Head of caudate nucleus (tissue), 42 donors: ENCODE results near the gene S100A6.
"Not testable (repeated sequence)": the region's sequence is repeated elsewhere in the genome, so short reads cannot be mapped to it uniquely, and the experiment has no call there.

Experiments used
- DNase-seq, 42 donors: peaks; one replicate each; pipeline versions ENCODE4 v3.0.0 to v3.0.0-alpha.2; 2020 to 2021; ENCODE audit warnings: mixed read lengths in 7 of 42
- intact Hi-C: fragments of 100-400 bp; cut with DNase I; formaldehyde crosslinking; loops from one replicate; pipeline ENCODE4 v1.15.0; 2022

The S100A6 gene

DNA sequence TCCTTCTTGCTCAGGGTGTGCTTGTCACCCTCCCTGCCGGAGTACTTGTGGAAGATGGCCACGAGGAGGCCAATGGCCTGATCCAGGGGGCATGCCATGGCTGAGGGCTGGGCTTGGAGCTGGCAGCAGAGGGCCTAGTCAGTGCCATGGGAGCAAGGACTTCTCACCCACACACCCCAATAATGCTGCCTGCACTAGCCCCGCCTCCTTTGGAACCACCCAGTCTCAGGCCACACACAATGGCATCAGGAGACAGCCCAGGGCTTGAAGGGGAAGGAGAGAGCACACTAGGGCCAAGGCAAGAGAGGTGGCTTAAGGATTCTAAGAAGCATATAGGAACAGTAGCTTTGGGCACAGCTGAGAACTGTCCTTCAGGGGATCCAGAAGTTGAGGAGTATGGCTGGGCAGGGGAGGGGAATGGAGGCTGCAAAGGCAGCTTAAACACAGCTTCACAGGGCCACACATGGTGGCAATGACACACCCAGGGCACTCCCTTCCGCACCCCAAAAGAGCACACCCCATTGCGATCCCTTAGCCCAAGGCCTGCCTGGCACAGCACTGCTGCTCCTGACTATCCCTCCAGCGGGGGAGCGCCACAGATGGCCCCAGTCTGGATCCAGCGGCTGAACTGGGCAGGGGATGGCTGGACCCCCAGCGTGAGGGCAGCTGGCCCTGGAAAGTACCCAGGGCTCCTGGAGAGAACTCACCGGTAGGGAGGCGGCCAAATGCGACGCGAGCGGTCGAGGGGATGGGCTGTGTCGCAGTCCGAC, at the start of gene S100A6:
Gene S100A6 (minus strand): TSS at position 750 of the 770 bp plus-strand sequence. CDS start 652 bp downstream, at position 98.
- peak in 25 of 42 donors; percentile 9 to 64 (median 35) for DNase-seq
- intact Hi-C loops, result no loop called here

DNA sequence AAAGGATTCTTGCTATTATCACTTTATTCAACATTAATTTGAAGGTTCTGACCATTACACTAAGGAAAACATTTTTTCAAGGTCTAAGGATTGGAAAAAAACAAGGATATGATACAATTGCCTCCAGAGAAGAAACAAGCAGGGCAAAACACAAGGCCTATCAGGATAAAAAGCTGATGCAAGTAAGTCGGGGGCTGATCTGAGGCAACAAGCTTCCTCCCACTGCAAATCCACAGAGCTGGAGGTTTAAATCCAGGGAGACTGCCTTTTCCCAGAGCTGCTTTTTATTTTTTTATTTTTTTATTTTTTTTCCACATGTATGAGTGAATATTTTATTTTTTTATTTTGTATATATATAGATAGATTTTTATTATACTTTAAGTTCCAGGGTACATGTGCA, 49.2 kb upstream of the S100A6 start:
- peak in 1 of 42 donors; percentile 56 for DNase-seq
- intact Hi-C loops, result no loop called here

DNA sequence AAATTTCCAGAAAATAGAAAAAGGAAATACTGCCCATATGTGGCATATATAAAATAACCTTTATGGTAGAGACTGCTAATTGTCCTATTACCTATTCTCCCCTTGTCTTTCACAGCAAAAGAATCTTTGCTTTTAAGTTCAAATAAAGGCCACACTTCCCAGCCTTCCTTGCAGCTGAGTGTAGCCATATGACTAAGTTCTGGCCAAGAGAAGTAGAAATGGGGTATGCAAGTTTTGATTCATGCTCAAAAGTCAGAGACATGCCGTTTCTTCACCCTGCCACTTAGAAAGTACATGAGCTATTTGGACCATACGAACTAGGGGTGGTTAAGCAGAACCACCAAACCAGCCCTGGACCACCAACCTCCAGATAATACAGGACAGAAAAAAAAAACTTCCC, 48.2 kb upstream of the S100A6 start:
- intact Hi-C loops, result no loop called here
- no peak for DNase-seq

DNA sequence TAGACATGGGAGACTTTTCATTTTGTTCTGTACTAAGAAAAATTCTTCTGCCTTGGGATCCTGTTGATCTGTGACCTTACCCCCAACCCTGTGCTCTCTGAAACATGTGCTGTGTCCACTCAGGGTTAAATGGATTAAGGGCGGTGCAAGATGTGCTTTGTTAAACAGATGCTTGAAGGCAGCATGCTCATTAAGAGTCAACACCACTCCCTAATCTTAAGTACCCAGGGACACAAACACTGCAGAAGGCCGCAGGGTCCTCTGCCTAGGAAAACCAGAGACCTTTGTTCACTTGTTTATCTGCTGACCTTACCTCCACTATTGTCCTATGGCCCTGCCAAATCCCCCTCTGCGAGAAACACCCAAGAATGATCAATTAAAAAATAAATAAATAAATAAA, 47.7 kb upstream of the S100A6 start:
- DNase-seq, intact Hi-C loops: not testable (repeated sequence)

DNA sequence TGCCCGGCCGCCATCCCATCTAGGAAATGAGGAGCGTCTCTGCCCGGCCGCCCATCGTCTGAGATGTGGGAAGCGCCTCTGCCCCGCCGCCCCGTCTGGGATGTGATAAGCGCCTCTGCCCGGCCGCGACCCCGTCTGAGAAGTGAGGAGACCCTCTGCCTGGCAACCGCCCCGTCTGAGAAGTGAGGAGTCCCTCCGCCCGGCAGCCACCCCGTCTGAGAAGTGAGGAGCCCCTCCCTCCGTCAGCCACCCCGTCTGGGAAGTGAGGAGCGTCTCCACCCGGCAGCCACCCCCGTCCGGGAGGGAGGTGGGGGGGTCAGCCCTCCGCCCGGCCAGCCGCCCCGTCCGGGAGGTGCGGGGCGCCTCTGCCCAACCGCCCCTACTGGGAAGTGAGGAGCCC, 47.0 kb upstream of the S100A6 start:
- intact Hi-C loops, DNase-seq: not testable (repeated sequence)

DNA sequence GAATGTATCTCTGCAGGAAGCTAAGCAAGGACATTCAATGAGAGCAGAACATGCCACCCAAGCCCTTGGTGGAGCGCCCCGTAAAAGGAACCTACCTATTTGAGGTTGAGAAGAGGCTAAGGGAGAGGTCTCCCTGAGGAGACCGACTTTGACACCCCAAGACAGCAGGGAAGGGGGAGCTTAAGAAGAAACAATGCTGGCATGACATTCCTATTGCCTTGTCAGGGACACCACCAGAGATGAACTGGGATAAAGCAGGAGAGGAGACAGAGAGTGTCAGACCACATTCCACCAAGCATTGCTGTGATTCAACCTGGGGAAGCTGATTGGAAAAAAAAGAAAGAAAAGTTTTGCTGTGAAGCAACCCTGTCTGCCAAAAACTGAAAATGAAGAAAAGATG, 43.1 kb upstream of the S100A6 start:
- DNase-seq, result no peak
- intact Hi-C loops, result no loop called here

DNA sequence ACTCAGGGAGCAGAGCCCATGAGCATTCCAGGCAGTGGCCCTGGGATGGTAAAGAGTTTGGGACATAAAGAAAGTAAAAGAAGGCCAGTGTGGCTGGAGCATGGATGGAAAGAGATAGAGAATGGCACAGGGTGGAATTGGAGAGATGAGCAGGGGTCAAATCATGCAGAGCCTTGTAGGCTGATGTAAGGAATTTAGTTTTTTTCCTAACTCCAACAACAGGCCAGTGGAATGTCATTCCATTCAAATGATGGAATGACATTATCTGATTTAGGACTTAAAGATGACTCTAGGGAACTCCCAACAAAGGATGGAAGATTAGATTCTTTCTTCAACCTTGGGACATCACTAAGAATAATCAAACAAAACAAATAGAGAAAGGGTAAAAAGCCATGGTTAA, 42.7 kb upstream of the S100A6 start:
- intact Hi-C loops, result no loop called here
- no peak for DNase-seq

DNA sequence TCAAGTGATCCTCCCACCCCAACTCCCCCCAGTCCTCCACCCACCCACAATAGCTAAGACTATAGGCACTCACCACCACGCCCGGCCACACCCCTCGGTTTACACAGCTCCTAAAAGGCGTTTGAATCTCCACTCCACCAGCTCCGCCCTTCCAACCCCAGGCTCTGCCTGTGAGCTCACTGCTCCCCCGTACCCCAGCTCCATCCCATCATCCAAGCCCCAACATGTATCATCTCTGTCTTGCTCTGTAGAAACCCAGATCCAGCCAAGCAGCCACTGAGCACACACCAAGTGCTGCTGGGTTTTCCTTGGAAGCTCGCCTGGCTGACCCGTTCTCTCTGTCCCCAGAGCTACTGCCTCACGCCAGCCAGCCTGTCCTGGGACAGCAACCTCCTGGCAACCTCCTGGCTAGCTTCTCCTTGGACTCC, 41.8 kb upstream of the S100A6 start:
- peak in 20 of 42 donors; percentile 11 to 68 (median 45) for DNase-seq
- intact Hi-C loops, result loop anchor here (2.0 kb wide), 1 partner anchor 51 kb away; the partner anchor contains the start of gene S100A1

DNA sequence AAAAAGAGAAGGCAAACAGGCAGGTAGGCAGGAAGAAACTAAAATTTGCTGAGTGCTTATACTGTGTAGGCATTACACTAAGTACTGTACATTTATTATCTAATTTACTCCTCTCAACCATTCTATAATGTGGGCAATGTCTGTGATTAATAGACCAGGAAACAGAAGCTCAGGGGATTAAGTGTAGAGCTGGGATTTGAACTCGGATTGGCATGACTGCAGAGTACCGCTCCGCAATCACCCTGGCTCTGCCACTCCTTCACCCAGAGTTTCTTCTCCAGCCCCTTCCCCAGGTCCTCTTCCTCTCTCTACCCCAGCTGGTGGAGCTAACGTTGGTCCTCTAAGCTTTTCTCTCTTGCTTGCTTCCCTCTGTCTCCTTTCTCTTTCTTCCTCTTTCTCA, 41.3 kb upstream of the S100A6 start:
- intact Hi-C loops, result loop anchor here (2.0 kb wide), 1 partner anchor 52 kb away; the partner anchor contains the start of gene S100A1
- no peak for DNase-seq

DNA sequence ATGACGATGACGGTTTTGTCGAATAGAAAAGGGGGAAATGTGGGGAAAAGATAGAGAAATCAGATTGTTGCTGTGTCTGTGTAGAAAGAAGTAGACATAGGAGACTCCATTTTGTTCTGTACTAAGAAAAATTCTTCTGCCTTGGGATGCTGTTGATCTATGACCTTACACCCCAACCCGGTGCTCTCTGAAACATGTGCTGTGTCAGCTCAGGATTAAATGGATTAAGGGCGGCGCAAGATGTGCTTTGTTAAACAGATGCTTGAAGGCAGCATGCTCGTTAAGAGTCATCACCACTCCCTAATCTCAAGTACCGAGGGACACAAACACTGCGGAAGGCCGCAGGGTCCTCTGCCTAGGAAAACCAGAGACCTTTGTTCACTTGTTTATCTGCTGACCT, 39.7 kb upstream of the S100A6 start:
- DNase-seq, intact Hi-C loops: not testable (repeated sequence)

DNA sequence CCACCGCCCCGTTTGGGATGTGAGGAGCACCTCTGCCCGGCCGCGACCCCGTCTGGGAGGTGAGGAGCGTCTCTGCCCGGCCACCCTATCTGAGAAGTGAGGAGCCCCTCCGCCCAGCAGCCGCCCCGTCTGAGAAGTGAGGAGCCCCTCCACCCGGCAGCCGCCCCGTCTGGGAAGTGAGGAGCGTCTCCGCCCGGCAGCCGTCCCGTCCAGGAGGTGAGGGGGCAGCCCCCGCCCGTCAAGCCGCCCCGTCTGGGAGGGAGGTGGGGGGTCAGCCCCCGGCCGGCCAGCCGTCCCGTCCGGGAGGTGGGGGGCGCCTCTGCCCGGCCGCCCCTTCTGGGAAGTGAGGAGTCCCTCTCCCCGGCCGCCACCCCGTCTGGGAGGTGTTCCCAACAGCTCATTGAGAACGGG, 39.3 kb upstream of the S100A6 start:
- not testable (repeated sequence) for DNase-seq

DNA sequence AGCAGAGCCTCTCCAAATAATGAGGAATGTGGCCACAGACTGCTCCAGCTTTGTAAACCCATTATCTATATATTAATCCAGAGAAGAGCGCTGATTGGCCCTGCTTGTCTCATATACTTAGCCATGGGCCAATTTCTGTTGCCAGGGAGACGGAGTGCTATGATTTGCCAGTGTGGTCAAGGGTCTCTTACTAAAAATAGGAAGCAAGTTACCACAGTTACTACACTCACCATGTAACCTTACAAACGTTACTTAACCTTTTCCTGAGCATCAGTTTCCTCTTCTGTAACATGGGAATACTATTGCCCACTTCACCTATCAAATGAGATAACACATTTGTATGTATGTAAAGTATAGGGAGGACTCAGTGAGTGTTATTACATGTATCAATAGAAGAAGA, 37.6 kb upstream of the S100A6 start:
- intact Hi-C loops, result no loop called here
- DNase-seq, result no peak

More for the DNA sequence above, 39.3 kb upstream of the S100A6 start:
- intact Hi-C loops, result not testable (repeated sequence)

DNA sequence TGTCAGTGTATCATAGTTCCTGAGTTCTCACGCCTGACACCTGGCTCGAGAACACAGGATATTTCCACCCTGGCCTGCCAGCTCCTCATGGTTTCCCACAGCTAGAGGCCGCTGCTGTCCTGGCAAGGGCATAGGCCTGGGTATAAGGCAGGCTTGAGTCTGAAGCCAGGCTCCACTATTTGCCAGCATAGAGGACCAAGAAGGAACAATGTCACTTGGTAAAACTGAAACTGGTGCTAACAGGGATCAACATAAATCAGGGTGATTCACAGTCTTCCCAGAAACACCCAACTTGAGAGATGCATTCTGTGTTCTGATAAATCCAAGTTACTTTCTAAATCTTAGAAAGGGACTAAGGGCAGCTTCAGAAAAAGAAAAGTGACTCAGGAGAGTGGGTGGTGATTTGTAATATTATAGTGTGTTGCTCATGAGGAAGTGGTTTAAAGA, 36.8 kb upstream of the S100A6 start:
- intact Hi-C loops, result no loop called here
- peak; percentile 67 to 95 (median 85) for DNase-seq

DNA sequence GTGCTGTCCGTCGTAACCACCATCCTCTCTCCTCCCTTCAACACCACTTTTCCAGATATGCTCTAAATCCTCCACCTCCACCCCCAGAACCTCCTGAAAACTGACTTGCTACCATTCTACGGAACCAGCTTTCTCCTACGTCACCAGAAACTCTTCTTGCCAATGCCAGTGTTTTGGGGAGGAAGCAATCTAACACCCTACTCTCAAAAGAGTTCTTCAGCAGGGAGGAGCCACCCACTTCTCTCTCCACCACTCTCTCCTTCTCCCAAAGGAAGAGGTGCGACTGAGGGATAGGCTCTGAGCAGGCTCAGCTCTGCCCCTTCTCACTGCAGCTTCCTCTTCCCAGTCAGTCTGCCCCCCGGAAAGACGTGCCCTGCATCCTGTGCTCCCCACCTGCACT, 35.9 kb upstream of the S100A6 start:
- DNase-seq, result peak in 8 of 42 donors; percentile 23 to 67 (median 36)
- intact Hi-C loops, result no loop called here

DNA sequence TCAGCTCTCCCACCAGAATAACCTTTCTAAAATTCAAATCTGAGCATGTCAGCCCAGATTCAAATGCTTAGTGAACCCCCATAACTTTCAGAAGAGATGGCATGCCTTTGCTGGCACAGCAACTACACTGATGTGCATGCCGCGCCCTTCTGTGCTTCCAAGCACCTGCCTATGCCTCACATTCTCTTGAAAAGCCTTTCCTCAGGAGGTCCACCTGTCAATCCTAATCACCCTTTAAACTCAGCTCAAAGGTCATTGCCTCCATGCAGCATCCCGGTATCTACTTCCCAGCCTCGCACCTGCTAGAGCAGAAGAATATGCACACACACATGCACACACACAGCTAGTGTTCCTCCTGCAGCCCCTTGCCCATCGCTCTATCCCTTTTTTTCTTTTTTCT, 35.1 kb upstream of the S100A6 start:
- DNase-seq, result no peak
- intact Hi-C loops, result no loop called here

DNA sequence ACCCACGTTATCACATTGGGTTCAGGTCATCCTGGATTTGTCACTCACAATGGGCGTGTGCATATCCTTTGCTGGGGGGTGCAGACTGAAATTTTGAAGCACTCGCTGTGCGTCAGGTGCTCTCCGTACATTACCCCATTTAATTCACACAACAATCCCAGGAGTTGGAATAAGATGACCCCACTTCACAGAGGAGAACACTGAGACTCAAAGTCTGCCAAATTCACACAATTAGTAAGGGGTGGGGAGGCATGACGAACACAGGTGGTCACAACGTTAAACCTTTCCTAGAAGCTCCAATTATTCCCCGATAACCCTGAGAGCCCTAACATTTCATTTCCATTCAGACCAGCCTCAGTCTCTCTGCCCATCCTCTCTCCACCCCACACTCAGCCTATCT, 33.7 kb upstream of the S100A6 start:
- intact Hi-C loops, result no loop called here
- DNase-seq, result no peak

DNA sequence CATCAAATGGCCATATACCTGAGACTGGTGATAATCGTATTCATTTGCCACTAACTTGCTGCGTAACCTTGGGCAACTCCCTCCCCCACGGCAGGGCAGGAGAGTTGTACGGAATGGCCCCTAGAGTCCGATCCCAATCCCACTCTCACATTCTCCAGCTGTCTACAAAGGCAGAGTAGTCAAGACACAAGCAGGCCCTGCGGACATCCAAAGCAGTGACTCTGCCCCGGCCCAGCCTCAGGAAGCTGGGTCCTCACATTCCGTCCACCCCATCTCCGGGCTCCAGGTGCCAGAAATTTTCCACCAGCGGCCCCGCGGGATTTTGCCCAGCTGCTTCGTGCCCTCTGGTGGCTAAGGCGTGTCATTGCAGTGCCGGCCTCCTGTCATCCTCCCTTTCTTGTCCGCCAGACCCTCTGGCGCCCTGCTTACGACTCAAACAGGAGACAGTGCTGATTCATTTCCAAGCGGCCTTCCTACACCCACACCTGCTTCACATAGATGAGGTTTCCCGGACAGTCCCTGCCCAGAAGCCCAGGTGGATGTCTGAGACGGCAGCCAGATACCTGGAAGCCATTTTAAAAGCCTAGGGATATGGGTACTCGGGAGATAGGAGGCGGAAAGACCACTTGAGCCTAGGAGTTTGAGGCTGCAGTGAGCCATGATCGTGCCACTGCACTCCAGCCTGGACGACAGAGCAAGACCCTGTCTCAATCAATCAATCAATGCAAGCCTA, 32.7 kb upstream of the S100A6 start:
- intact Hi-C loops, result loop anchor here (1.0 kb wide), 1 partner anchor 58 kb away; no protein-coding TSS in a partner anchor
- peak; percentile 74 to 96 (median 88) for DNase-seq

DNA sequence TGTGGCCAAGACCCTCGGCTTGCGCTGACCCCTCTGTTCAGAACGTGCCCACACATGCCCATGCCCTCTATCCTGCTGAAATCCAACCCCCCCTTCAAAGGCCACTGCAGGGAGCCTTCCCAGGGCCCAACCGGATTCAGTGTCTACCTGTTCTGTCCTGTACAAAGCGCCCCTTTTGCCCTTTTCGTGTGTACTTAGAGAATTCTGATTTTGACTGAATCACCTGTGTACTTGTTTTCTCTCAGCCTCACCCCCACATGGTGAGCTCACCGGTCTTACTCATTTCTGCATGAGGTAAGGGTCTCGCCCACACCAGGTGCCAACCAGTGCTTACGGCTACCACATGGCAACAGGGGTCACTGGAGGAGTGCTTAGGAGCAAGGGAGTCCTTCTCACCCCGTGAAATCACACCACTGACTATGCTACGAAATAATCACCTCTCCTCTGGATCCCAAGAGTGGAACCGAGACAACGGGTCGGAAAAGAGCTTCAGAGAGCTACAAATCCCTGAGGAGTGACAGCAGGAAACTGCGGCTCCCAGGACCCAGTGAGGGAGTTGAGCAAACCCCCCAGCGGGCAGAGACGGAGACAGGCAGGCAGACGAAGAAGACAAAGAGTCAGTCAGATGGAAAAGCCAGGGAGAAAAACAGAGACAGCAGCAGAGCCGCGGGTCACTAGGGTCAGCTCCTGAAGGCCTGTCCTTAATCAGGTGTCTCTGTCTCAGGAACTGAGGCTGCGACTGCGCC, 32.0 kb upstream of the S100A6 start:
- DNase-seq, result no peak
- intact Hi-C loops, result loop anchor here (1.0 kb wide), 1 partner anchor 57 kb away; no protein-coding TSS in a partner anchor
